Measurements from ENCODE around the gene CARNS1.

DNA sequence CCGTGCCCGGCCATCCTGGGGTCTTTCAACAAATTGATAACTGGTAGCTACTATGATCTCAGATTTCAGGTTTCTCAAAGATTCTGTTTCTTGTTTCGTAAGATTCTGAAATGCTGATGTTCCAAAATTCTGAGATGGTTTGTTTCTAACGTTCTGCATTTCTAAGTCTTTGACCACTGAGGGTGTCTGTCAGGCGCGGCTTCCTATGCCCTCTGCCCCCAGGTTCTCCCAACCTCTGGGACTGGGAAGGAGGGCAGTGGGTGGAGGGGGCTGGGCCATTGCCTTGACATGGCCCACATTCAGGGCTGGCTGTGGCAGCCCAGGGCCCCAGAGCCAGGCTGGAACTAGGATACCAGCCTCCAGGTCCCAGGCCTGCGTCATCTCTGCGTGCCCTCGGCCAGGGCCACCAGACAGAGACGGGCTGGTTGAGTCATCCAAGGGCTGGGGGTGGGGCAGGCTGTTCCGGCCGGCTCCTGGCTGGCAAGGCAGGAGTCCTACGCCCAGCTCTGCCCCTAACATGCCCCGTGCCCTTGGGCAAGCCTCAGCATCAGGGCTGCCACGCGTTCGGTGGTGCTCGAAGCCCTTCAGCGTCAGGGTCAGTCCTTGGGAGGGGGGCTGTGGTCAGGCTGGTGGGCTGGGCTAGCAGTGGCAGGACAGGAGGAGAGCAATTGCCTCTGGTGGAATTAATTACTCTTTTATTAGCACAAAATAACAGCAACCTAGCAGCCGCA is 48.4 kb downstream of the CARNS1 start:
- TF ChIP-seq YY1 (IDR thresholded peaks at IDR 0.05; ENCODE audit: insufficient read depth, insufficient read length) (no peak), ZNF274 (IDR thresholded peaks at IDR 0.05; ENCODE audit: low read depth, low read length) (no peak), SUZ12 (IDR thresholded peaks at IDR 0.05; ENCODE audit: extremely low read depth, insufficient read depth, insufficient read length) (no peak)
